Measurements from ENCODE around the gene PFN1.

PFN1 gene

DNA sequence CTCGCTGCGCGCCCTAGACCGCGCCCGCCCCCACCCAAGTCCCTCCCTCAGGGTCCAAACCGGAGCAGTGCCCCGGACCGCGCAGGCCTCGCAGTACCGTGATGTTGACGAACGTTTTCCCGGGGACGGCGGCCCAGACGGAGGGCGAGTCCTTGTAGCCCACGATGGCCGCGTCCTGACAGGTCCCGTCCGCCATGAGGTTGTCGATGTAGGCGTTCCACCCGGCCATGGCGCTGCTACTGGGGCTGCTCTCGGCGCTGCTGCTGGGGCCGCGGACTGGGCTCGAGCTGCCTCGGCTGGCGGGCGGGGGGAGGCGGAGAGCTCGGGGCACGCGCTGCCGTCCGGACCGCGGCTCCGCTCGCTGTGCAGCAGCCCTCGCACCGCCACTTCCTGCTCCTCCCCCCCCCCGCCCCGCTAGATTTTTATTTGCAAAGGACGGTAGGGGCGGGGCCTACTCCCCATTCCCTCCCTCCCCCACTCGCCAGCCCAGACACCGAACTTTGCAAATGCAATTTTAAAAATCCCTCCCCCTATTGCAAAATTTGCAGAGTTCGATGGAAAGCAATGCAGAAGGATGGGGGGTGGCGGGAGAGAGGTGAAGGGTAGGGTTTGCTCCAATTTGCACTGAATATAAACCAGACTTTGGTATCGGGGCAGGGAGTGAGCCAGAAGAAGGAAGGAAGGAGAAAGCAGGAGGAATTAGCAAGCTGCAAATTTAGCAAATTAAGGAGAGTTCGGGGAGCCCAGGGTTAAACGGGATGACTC, at the start of gene PFN1:
PFN1 (minus strand) TSS at position 365 of the 765 bp plus-strand sequence; CDS start at position 229, 136 bp downstream.
- peak; percentile 86 for DNase-seq

DNA sequence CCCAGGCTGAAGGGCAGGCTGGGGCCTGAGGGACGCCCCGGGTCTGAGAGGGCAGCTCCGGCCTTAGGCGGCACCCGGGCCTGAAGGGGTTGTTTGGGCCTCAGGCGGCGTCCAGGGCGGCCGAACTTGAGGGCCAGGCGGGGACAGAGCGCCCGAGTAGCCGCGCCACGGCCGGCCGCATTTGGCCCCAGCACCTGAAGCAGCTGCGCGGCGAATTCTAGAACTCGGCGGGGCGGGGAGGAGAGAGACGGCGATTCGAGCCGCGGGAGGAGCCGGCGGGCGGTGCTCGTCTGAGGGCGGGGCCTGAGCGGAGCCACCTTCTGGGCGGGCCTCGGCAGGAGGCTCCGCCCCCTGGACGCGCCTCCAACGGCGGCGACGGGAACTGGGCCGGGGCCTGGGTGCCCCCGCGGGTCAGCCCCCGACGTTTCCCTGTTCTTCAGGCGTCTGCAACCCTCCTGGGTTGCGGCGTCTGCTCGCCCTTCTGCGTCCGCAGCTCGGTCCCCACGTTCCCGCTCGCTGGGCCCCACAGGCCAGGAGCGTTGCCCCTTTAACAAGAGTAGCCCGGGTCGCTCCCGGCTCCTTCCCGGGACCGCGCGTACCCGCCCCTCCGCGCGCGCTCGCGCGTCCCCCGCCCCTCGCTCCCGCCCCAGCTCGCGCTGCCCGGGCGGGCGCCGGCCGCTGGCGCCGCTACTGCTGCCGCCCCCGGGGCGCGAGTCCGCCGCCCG, 49.1 kb upstream of the PFN1 start, which contains the start of the genes INCA1 and KIF1C:
INCA1 (minus strand) TSS at position 221 of the 725 bp plus-strand sequence. CDS start 3,085 bp downstream, outside the sequence.
KIF1C (plus strand) TSS at position 649 of the 725 bp plus-strand sequence. CDS start 2,297 bp downstream, outside the sequence.
- peak; percentile 89 for DNase-seq

DNA sequence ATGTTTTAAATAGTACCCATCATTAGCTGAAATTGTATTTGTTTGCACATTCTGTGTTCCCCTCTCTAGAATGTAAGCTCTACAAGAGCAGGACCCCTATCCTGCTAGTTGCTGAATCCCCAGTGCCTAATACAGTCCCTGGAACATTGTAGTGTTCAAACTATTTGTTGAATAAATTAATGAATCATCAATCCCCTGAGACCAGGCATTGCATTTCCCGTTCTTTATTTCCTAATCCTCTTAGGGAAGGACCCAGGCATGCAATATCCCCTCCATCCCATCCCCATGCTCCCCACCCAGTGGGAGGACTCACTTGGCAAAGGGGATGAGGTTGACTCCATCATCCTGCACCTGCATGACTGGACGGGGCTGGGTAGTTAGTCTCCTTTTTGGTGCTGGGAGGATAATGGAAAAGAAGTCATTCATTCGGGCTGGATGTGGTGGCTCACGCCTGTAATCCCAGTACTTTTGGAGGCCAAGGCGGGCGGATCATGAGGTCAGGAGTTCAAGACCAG, 45.8 kb upstream of the PFN1 start:
- DNase-seq, result no peak

DNA sequence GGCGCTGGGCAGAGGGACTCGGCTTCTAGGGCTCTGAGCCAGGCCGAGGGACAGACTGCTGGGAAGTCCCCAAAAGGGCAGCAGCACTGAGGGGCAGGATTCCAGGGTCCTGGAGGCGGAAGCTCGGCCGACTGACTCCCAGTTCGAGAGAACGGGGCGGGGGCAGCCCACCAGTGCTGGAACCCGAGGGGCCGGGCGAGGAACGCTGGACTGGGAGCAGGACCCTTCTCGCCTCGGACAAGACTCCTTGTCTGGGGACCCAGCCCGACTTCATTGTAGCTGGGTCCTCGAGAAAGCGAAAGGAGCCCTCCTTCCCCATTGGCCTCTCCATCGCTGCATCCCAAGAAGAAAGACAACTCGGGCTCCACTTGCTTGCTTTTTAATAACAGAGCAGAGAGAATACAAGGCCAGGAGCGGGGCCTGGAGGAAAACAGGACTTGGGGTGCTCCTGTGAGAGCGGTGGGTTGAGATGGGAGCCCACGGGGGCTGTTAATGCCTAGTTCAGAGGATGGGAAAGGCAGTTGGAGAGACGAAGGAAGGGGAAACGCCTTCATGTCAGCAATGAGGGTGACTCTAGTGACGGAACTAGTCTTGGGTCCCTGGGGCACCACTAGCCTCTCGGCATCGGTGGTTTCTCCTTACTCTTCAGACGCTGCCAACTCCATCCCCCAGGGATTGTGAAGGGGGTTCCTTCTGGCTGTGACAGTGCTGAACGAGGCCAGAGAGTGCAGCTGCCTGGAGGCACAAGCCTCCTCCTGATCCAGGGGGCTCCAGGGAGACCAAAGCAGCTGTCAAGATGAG, 39.6 kb upstream of the PFN1 start:
- peak; percentile 14 for DNase-seq

DNA sequence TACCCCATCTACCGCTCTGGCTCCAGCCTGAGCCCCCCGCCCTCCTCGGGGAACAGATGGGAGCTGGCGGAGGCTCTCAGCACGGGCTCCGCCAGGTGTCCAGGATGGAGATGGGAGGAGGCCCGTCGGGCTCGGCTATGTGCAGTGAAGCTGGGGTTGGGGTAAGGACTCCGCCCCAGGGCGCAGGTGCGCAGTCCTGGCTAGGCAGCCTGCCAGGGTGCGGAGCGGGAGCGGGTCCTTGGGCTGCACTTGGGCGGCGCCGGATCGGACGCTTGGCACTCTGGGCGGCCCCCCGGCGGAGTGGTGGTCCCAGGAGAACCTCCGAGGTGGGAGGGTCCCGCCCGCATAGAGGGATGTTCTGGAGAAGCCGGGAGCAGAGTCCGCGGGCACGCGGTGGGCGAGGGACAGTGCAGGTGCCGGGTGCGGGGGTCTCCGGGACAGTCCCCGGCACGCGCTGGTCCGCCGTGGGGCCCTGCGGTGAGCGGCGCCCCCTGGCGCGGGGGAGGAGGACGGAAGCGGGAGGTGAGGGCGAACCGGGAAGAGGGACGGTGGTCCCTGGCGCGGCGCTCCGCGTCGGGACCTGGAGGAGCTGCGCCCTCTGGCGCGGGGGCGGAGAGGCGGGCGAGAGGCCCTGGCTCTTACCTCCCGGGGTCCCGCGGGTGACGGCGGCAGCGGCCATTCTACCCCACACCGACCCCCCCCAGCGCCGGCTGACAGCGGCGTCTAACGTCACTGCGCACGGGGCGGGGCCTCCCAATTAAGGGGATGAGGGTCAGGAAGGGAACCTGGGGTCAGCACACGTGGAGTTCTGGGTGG, 38.8 kb upstream of the PFN1 start, which contains the start of gene CAMTA2:
CAMTA2 (minus strand) TSS at position 725 of the 816 bp plus-strand sequence. CDS start 1,453 bp downstream, outside the sequence.
- DNase-seq, result peak; percentile 87

DNA sequence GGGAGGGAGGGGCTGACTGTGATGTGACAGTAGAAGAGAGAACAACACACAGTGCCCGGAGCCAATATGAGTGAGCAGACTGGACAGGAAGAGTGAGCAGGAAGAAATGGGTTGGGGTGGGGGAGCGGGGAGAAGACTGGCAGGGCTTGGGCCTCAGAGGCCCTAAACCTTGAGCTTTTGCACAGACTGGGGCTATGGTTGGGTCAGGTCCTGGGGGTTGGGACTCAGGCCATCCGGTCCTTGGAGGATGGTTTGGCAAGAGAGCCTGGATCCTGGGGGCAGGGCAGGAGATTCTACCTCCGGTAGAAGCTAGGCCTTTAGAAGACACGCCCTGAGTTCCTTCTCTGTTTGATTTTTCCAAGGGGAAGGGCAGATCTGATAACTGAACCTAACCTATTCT, 38.1 kb upstream of the PFN1 start:
- DNase-seq, result no peak

DNA sequence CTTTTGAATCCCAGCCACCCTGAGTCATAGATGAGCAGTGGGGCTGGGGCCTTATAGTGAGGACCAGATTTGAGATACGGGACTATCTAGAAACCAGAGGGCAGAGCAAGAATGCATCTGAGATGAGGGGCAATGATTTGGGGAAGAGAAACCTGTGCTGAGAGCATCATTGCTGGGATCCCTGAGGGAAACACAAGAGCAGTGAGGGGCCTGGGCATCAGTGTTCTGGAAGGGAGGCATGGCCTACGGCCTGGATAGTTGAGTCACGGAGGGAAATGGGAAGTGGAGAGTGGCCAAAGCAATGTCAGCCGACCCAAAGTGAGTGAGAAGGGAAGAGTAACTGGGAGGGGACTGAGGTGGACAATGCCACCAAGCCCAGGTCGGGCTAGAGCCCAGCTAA, 34.0 kb upstream of the PFN1 start:
- DNase-seq, result no peak

DNA sequence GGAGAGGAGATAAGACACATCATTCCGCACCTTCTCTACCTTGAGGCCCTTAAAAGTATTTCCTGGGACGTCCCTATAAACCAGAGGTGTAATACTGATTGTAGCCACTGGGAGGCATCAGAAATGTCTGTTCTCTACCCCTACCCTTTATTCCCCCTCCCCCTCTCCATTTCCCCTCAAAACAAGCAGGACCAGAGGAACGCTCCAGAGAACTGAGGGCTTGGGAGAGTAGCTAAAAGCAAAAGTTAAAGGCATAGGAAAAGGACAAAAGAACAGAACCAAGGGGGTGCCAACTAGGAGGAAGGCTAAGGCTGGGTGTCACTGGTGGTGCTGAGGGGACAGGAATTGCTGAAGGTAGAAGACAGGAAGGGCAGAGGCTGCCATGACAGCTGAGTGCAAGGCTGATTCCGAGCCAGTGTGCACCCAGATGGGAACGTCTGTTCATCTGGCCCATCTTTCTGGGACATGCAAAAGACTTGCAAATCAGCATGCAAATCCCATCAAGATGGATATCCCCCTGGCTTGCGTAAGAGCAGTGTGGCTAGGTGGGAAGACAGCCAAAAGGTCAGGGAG, 32.4 kb upstream of the PFN1 start:
- peak; percentile 41 for DNase-seq

DNA sequence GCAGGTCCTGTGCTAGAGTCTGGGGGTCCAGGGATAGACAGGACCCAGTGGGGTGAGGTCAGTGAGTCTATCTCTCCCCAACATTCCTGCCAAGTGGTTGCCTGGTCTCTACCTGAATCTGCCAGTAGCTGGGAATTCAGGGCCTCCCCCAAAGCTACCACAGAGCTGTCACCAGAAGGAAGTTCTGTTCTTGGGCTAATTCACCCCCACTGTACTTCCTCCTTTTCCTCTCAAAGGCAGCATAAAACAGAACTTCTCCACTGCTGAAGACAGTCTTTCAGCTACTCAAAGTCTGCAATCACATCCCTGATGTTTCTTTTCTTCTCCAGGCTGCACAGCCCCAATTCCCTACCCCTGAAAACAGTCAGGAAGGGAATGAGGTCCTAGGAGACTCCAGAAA, 30.4 kb upstream of the PFN1 start:
- DNase-seq, result no peak

DNA sequence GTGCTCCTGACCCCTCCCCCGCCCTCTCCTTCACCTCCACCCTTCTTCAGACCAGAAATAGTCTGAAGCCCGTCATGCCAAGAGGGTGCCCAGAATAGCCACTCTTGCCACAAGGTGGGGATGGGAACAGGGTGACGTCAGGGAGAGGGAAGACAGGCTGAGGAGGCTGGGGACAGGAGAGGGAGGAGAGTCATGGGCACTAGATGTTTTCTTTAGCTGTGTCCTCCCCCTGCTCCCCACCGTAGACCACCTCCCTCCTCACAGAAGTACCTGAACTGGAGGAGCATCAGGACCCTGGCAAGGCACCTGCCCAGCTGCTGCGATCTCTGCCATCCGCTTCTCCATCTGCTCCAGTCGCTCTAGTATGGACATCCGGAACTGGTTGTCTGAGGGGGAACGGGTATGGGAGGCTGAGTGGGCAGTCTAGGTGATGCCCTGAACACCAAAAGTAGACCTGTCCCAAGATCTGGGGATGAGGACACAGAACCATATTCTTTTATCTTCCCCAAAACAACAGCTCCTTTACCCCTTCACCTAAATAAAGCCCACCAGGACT, 25.9 kb upstream of the PFN1 start:
- DNase-seq, result no peak

DNA sequence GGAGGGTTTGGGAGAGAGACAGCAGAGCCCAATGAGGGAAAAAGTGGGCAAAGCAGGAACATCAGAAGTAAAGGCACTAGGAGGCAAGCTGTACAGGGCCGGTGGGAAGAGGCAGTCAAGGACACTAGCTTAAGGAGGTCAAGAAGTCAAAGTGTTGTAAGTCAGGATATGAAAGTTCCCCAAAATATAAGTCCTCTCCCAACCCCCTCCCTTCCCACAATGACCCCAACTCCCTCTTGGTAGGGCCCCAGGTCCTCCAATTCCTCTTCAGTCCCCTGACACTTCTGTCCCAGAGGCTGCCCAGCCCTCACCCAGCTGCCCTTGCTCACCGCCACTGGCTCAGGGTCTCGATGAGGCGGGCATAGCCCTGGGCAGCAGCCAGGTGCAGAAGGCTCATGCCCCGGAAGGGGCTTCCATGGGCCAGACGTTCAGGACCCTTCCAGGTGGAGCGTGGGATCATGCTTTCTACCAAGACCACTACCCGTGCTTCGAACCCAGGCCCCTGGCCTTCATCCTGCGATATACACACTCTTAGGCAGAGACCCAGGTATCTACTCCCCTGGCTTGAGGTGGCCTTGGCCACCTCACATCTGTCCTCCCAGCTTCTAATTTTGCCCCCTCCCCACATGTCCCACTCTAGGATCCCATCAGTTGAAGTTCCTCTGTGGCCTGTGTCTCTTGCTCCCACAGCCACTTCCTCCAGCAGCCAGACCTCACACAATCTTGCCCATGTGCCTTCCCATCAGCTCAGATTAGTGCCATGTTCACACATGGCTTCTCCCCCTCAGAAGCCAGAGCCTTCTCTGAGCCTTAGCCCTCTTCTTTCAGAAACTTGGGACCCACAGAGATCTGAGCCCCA, 25.2 kb upstream of the PFN1 start:
- no peak for DNase-seq

DNA sequence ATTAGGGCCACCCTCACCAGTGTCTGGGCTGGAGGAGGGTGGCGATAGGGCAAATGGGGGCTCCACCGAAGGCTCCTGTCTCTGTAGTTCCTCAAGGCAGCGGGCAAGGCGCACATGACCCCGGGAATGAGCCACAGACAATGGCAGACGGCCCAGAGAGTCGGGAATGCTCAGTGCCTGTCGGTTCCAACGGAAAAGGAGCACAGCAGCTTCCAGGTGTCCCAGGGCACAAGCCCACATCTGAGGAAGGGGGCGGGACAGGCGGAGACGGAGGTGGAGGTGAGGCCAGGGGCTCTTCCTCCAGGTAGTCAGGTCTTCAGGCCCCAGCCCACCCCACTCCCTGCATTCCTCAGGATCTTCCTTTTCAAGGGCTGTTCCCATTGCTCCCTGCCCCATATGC, 24.4 kb upstream of the PFN1 start:
- DNase-seq, result no peak

DNA sequence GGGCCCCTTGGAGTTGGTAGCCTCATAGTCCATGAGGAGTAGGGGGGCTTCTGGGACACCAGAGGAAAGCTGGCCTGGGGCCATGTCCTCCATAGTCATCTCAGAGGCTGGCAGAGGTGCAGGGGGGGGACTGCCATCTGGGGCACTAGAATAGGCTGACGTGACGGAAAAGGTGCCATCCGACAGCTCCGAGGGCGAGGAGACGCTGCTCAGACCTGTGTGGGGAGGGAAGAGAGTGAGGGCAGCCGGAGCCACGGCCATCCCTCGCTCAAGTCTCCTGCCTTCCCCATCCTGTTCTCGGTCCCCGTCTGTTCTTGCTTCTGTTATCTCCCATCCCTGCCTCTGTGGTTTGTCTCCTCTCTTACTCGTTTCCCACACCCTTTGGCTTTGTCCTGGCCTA, 24.0 kb upstream of the PFN1 start:
- DNase-seq, result no peak

DNA sequence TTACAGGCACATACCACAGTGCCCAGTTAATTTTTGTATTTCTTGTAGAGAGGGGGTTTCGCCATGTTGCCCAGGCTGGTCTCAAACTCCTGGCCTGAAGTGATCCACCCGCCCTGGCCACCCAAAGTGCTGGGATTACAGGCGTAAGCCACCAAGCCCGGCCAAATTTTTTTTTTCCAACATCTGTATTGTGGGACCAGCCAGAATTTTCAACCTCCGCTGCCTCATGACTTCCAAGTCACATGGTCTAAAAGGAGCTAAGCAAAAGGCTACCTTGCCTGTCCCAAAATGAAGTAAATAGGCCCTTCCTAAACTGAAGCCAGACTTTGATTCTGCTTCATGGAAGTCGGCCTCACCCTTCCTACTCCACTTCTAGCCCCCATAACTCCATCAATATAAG, 23.5 kb upstream of the PFN1 start:
- no peak for DNase-seq

DNA sequence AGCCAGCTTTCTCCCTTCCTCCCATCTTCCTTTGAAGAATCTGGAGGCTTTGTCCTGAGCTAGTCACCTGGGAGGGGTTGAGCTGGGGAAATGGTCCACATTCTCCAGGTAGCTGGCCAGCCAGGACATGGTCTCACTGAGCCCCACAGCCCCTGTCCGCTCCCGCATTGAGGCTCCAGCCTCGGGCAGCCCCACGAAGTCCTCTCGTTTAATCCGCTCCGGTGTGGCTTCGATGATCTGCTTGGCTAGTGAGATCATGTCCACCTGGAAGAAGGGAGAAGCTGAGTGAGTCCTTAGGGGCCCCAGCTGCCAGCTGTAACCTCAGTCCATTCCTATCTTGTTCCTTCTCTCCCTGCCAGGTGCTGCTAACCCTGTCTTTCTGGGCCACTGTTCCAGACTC, 21.9 kb upstream of the PFN1 start:
- no peak for DNase-seq

DNA sequence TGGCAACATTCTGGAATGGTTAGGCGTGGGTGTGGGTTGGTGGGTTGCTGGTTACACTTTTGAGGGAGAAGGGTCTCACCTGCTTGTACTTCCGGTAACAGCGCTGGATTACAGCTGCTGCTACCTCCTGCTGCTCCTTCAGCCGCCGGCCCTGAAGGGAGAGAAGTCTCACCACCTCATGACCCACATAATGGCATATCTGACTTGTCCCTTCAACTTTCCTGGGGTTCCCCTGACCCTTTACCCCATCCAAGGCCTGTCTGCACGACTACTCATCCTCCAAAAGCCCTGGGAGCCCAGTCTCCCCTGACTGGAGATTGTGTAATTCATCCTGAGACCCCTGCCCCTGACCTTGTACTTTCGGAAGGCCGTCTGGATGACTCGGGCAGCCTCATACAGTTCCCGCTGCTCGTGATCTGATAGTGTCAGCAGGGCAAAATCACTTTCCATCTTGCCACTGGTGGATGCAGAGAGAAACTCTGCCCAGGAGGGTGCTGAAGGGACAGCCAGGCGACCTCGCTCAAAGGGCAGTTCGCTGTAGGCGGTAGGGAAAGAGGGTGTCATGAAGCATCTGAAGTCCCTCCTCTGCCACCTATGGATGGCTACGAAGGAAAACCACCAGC, 21.3 kb upstream of the PFN1 start:
- DNase-seq, result no peak

DNA sequence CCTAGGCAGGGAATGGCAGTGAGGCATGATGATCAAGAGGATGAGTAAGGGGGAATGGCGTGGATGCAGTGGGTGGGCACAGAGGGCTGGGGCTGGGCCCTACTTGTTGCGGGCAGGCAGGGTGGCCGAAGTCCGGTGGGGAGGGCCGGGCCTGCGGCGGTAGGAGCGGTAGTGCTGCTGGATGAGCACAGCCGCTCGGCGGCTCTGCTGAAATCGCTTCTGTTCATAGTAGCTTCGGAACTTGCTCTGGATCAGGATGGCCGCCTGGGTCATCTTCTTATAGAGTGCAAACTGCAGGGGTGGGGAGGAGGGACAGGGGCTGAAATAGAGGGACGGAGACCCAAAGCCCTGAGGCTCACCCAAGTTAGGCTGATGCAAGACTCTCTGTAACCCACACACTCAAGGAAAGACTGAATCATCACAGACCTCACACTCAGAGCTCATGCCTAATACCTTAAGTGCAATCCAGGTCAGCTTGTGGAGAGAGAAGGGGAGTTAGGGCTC, 20.8 kb upstream of the PFN1 start:
- no peak for DNase-seq

DNA sequence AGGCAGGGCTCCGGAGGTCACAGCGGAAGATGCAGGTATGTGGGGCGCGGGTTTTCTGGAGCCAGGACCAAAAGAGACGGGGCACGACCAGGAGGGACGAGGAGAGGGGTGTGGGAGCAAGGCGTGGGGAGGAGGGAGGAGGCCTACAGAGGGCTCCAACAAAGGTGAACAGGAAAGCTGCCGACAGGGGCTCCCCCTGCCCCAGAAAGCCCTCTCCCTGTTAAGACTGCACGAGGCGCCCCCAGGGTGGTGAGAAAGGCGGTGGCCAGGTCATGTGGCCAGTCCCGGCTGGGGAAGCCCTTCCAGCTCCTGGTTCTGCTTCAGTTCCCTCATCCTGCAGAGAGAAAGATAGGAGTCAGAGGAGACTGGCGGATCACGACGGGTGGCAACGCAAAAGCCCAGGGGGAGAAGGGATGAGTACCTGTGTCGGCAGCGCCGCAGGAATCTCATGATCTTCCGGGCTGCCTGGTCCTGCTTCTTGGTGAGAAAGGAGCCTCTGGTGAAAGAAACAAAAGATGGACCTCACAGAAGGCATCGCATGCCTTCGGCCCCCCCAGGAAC, 20.2 kb upstream of the PFN1 start:
- DNase-seq, result peak; percentile 14

Measured in NCI-H69 (cell line).